GM19372 (cell line): ENCODE data around the gene RPS16.
"Not testable (repeated sequence)": the region's sequence is repeated elsewhere in the genome, so short reads cannot be mapped to it uniquely, and the experiment has no call there.

Experiments
- ATAC-seq: cut with Tn5 transposase; IDR thresholded peaks from one replicate; pipeline ENCODE4 v1.9.1; 2021; ENCODE audit warnings: mild to moderate bottlenecking, low read depth, moderate library complexity; ENCODE audit not compliant: unreplicated experiment

Gene RPS16

DNA sequence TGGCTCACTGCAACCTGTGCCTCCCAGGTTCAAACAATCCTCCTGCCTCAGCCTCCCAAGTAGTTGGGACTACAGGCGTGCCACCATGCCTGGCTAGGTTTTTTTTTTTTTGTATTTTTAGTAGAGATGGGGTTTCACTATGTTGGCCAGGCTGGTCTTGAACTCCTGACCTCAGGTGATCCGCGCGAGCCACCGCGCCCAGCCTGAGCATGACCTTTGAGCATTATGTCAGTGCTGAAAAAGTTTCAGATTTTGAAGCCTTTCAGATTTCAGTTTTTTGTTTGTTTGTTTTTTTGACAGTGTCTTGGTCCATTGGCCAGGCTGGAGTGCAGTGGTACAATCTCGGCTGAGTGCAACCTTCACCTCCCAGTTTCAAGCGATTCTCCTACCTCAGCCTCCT is 15.5 kb upstream of the RPS16 start:
- ATAC-seq: not testable (repeated sequence)

GRCh38 chr19:39449116-39449797 is 13.5 kb upstream of the RPS16 start:
- ATAC-seq: no peak

- no peak for ATAC-seq
These were observed 12.5 kb upstream of the RPS16 start for GRCh38 chr19:39448271-39448670.

DNA sequence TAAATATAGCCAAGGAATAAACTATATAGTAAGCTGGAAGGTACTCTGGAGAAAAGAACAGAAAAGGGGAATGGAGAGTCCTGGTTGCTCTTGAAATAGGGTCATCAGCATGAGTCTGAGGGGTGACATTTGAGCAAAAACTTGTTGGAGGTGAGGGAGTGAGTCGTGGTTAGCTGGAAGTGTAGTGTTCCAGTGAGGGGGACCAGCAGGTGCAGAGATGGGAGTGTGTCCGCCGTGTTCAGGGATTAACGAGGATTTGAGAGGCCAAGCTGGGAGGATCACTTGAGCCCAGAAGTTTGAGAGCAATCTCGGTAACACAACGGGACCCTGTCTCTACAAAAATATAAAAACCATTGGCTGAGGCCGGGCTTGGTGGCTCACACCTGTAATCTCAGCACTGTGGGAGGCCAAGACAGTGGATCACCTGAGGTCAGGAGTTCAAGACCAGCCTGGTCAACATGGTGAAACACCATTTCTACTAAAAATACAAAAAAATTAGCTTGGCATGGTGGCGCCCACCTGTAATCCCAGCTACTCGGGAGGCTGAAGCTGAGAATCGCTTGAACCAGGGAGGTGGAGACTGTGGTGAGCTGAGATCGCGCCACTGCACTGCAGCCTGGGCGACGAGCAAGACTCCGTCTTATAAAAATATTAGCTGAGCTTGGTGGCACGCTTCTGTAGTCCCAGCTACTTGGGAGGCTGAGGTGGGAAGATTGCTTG is 10.8 kb upstream of the RPS16 start:
- ATAC-seq: no peak

GRCh38 chr19:39445196-39446111 is 9.7 kb upstream of the RPS16 start, which contains the start of gene SUPT5H:
TSS of gene SUPT5H (plus strand) at chr19:39445582. CDS start at chr19:39445891, 309 bp downstream.
- peak; percentile 87 for ATAC-seq

GRCh38 chr19:39444598-39445195 is 8.9 kb upstream of the RPS16 start:
- no peak for ATAC-seq

DNA sequence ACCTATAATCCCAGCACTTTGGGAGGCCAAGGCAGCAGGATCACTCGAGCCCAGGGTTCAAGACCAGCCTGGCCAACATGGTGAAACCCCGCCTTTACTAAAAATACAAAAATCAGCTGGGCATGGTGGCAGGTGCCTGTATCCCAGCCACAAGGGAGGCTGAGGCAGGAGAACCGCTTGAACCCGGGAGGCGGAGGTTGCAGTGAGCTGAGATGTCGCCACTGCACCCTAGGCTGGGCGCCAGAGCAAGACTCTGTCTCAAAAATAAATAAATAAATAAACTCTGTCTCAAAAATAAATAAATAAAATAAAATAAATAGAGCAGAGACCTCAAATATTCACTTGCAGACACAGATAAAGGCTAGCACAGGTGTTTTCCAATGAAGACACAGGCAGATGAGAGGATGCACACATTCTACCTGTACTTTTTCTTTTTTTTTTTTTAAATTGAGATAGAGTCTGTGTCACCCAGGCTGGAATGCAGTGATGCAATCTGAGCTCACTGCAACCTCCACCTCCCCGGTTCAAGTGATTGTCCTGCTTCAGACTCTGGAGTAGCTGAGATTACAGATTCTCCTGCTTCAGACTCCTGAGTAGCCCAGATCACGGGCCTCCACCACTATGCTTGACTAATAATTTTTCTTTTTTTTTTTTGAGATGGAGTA is 2.7 kb upstream of the RPS16 start:
- no peak for ATAC-seq

- no peak for ATAC-seq
These were observed 584 bp upstream of the RPS16 start for GRCh38 chr19:39436350-39436716.

GRCh38 chr19:39434123-39435076 is 1.3 kb downstream of the RPS16 start:
- no peak for ATAC-seq

DNA sequence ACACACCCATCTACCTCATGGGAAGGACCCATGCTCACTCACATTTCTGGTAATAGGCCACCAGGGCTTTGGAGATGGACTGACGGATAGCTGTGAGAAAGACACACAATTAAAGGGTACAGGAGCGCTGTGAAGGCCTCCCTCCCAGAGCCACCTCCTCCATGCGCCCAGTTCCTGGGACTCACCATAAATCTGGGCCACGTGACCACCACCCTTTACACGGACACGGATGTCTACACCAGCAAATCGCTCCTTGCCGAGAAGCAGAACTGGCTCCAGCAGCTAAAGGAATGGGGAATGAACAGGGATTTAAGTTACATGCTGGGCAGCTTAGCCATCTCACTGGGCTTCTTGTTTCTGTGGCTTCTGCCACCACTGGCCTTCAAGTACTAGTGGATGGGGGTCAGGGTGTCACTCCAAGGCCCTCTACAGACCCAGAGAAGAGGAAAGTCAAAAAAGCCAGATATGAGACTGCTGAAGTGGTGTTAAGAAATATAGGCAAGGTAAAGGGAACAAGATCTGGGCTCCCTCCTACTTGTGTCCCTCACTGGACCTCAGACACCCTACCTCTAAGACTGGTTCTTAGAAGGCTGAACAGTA is 2.2 kb downstream of the RPS16 start:
- no peak for ATAC-seq

GRCh38 chr19:39432677-39433025 is 3.1 kb downstream of the RPS16 start:
- no peak for ATAC-seq

- ATAC-seq: no peak
These were observed 4.8 kb downstream of the RPS16 start for GRCh38 chr19:39430675-39431593.

- ATAC-seq: no peak
These were observed 7.3 kb downstream of the RPS16 start for GRCh38 chr19:39428283-39429112.

DNA sequence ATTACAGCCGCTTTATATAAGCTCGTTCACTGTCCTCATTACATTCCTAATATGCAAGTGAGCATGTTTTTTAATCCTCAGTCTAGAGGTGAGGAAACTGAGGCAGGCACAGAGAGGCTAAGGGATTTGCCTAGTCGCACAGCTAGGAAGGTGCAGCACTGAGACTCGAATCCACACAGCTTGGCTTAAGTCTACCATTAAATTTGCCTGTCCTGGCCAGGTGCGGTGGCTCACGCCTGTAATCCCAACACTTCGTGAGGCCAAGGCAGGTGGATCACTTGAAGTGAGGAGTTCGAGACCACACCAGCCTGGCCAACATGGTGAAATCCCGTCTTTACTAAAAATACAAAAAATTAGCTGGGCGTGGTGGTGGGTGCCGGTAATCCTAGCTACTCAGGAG is 8.0 kb downstream of the RPS16 start:
- no peak for ATAC-seq

DNA sequence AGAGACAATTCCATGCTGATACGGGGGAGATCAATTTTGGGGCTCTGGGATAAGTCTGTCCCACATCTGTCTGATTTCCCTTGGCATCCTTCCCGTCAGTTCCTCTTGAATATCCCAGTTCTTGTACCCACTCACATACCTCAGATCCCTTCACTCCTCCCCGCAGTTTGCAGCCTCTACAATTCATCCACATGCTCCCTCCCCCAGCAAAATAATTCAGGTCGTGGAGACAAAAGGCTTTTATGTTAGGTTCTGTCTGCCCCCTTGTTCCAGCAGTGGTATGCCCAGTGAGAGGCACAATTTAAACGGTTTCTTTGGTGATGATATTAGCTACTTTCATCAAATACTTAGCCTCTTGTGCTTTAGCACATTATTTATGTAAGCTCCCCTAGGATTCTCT is 9.6 kb downstream of the RPS16 start:
- no peak for ATAC-seq

GRCh38 chr19:39425744-39426143 is 10.0 kb downstream of the RPS16 start:
- ATAC-seq: no peak

- no peak for ATAC-seq
These were observed 10.8 kb downstream of the RPS16 start for GRCh38 chr19:39424934-39425333.
